HEK293 (cell line): ENCODE results near the gene ENHO.

ENCODE experiments used
- CTCF ChIA-PET: fragments of 350-600 bp; formaldehyde crosslinking; extraction: SDS; loops from one replicate; lab custom pipeline; 2021; ENCODE audit warnings: antibody characterized with exemption; lab: Yijun Ruan, JAX
- POLR2A ChIA-PET: fragments of 300-600 bp; formaldehyde crosslinking; extraction: SDS; loops from one replicate; lab custom pipeline; 2020; ENCODE audit warnings: antibody characterized with exemption, inconsistent platforms; lab: Yijun Ruan, JAX
- H3K27ac ChIP-seq: fragments of 200-500 bp; sonication (Bioruptor generic); 2 replicates; pipeline ENCODE4 v1.5.1; 2014; ENCODE audit warnings: low read depth, low read length, control low read depth, inconsistent platforms; ENCODE audit errors: extremely low read depth
- H3K36me3 ChIP-seq, 2 experiments: fragments of 200-500 bp in 1 of 2; sonication (Bioruptor generic) in 1 of 2; 1 replicate in 1 of 2; 2 replicates in 1 of 2; pipeline ENCODE4 v1.5.1; 2014 to 2017; ENCODE audit warnings: inconsistent platforms in 2 of 2, low read length in 2 of 2; ENCODE audit not compliant: control insufficient read depth in 2 of 2, insufficient read depth in 1 of 2
- H3K4me1 ChIP-seq: fragments of 200-500 bp; sonication (Bioruptor generic); 2 replicates; pipeline ENCODE4 v1.5.1; 2014; ENCODE audit warnings: mild to moderate bottlenecking, low read length, inconsistent platforms; ENCODE audit not compliant: control insufficient read depth, insufficient read depth
- H3K4me3 ChIP-seq: 2 replicates; pipeline ENCODE4 v1.5.1; 2011; ENCODE audit warnings: low read depth, mild to moderate bottlenecking, control low read depth, low read length, moderate library complexity
- H3K9me3 ChIP-seq: fragments of 200-500 bp; sonication (Bioruptor generic); 2 replicates; pipeline ENCODE4 v1.5.1; 2014; ENCODE audit warnings: low read depth, low read length, inconsistent platforms; ENCODE audit not compliant: control insufficient read depth, insufficient read depth
- BCL11A ChIP-seq: fragments of 450-650 bp; formaldehyde crosslinking; IDR thresholded peaks from 2 replicates; pipeline ENCODE4 v1.5.1; 2016; ENCODE audit warnings: low read depth, missing biosample characterization, missing genetic modification characterization
- HOXA7 ChIP-seq: sonication (generic); formaldehyde crosslinking; IDR thresholded peaks from 2 replicates; pipeline ENCODE4 v1.8.1; 2022; ENCODE audit warnings: missing genetic modification reagents, borderline replicate concordance
- KLF1 ChIP-seq: fragments of 450-650 bp; formaldehyde crosslinking; IDR thresholded peaks from 2 replicates; pipeline ENCODE4 v1.5.1; 2016; ENCODE audit warnings: missing biosample characterization, missing genetic modification characterization
- KLF10 ChIP-seq: fragments of 450-650 bp; IDR thresholded peaks from 2 replicates; pipeline ENCODE4 v1.5.1; 2018; ENCODE audit warnings: missing biosample characterization, mild to moderate bottlenecking, missing genetic modification characterization
- PRDM1 ChIP-seq: fragments of 450-650 bp; formaldehyde crosslinking; IDR thresholded peaks from 2 replicates; pipeline ENCODE4; 2016; ENCODE audit warnings: missing biosample characterization, missing genetic modification characterization
- PRDM4 ChIP-seq: fragments of 450-650 bp; formaldehyde crosslinking; IDR thresholded peaks from 2 replicates; pipeline ENCODE4 v1.5.1; 2017; ENCODE audit warnings: missing biosample characterization, missing genetic modification characterization
- TSHZ1 ChIP-seq: fragments of 450-650 bp; formaldehyde crosslinking; IDR thresholded peaks from 2 replicates; pipeline ENCODE4 v1.5.1; 2016; ENCODE audit warnings: missing biosample characterization, missing genetic modification characterization, borderline replicate concordance
- YY2 ChIP-seq: fragments of 450-650 bp; formaldehyde crosslinking; IDR thresholded peaks from 2 replicates; pipeline ENCODE4 v1.5.1; 2016; ENCODE audit warnings: missing biosample characterization, missing genetic modification characterization
- ZBTB21 ChIP-seq: fragments of 450-650 bp; formaldehyde crosslinking; IDR thresholded peaks from 2 replicates; pipeline ENCODE4 v1.5.1; 2017; ENCODE audit warnings: missing biosample characterization, missing genetic modification characterization
- ZFP37 ChIP-seq: fragments of 450-650 bp; formaldehyde crosslinking; IDR thresholded peaks from 2 replicates; pipeline ENCODE4 v1.5.1; 2016; ENCODE audit warnings: missing biosample characterization, missing genetic modification characterization
- ZNF114 ChIP-seq: fragments of 450-650 bp; formaldehyde crosslinking; IDR thresholded peaks from 2 replicates; pipeline ENCODE4 v1.5.0; 2017; ENCODE audit warnings: missing biosample characterization, missing genetic modification characterization
- ZNF132 ChIP-seq: fragments of 450-650 bp; formaldehyde crosslinking; IDR thresholded peaks from 2 replicates; pipeline ENCODE4 v1.5.1; 2017; ENCODE audit warnings: missing biosample characterization, missing genetic modification characterization, borderline replicate concordance
- ZNF138 ChIP-seq: fragments of 450-650 bp; formaldehyde crosslinking; IDR thresholded peaks from 2 replicates; pipeline ENCODE4 v1.5.1; 2016; ENCODE audit warnings: missing biosample characterization, missing genetic modification characterization, borderline replicate concordance
- ZNF174 ChIP-seq: fragments of 450-650 bp; formaldehyde crosslinking; IDR thresholded peaks from 2 replicates; pipeline ENCODE4 v1.5.0; 2017; ENCODE audit warnings: missing biosample characterization, mild to moderate bottlenecking, missing genetic modification characterization
- ZNF302 ChIP-seq: fragments of 450-650 bp; formaldehyde crosslinking; IDR thresholded peaks from 2 replicates; pipeline ENCODE4 v1.5.1; 2016; ENCODE audit warnings: missing biosample characterization, missing genetic modification characterization, low read depth
- ZNF335 ChIP-seq: fragments of 450-650 bp; formaldehyde crosslinking; conservative IDR thresholded peaks from 2 replicates; pipeline ENCODE4 v1.5.1; 2016; ENCODE audit warnings: missing biosample characterization, missing genetic modification characterization
- ZNF341 ChIP-seq: fragments of 450-650 bp; formaldehyde crosslinking; IDR thresholded peaks from 2 replicates; pipeline ENCODE4; 2016; ENCODE audit warnings: low read depth, missing biosample characterization, missing genetic modification characterization
- ZNF350 ChIP-seq: fragments of 450-650 bp; formaldehyde crosslinking; IDR thresholded peaks from 2 replicates; pipeline ENCODE4 v1.5.0; 2017; ENCODE audit warnings: missing biosample characterization, mild to moderate bottlenecking, missing genetic modification characterization
- ZNF354C ChIP-seq: fragments of 450-650 bp; formaldehyde crosslinking; IDR thresholded peaks from 2 replicates; pipeline ENCODE4 v1.5.1; 2016; ENCODE audit warnings: missing biosample characterization, missing genetic modification characterization, low read depth, borderline replicate concordance
- ZNF488 ChIP-seq: fragments of 450-650 bp; formaldehyde crosslinking; IDR thresholded peaks from 2 replicates; pipeline ENCODE4 v1.5.1; 2016; ENCODE audit warnings: missing biosample characterization, missing genetic modification characterization
- ZNF513 ChIP-seq: fragments of 450-650 bp; IDR thresholded peaks from 2 replicates; pipeline ENCODE4 v1.5.1; 2018; ENCODE audit warnings: missing biosample characterization, missing genetic modification characterization
- ZNF585B ChIP-seq: fragments of 450-650 bp; formaldehyde crosslinking; IDR thresholded peaks from 2 replicates; pipeline ENCODE4 v1.5.1; 2016; ENCODE audit warnings: missing biosample characterization, missing genetic modification characterization
- ZNF610 ChIP-seq: fragments of 450-650 bp; formaldehyde crosslinking; IDR thresholded peaks from 2 replicates; pipeline ENCODE4 v1.5.1; 2016; ENCODE audit warnings: missing biosample characterization, missing genetic modification characterization, borderline replicate concordance
- ZNF664 ChIP-seq: fragments of 450-650 bp; formaldehyde crosslinking; IDR thresholded peaks from 2 replicates; pipeline ENCODE4 v1.5.1; 2016; ENCODE audit warnings: missing biosample characterization, missing genetic modification characterization
- TF ChIP-seq, protein P1 (sequence below): fragments of 450-650 bp; formaldehyde crosslinking; IDR thresholded peaks from 2 replicates; pipeline ENCODE4 v1.5.1; 2017; ENCODE audit warnings: missing biosample characterization, missing genetic modification characterization

The ENHO gene

DNA sequence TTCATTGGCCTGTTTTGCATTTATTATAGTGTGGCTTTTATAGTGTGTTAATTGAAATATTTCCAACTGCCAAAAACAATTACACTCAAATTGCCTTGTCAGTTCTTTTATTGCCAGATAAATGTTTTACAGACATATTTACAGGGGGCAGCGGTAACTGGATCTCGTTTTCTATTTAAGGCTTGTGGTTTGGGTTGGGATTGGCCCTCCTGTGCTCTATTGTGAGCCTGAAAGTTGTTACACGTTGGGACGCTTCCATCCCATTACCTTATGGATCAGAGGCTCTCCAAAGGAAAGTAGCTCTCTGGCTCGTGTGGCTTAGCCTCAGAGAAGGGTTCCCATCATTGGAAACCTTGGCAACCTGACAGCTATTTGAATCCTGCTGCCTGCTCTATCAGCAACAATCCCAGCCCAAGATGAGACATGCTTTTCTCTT lies 43.3 kb downstream of the ENHO start (continued):
- no peak for TF ChIP-seq ZNF513 (tag by site-specific recombination)
- peak; percentile 65; the same call in 1 of the 2 replicates for TF ChIP-seq TSHZ1
- TF ChIP-seq KLF1 (tag by site-specific recombination), result no peak
- peak; percentile 90 for TF ChIP-seq PRDM4
- no peak for TF ChIP-seq ZFP37 (tag by site-specific recombination)
- no peak for TF ChIP-seq ZNF114 (tag by site-specific recombination)
- no peak for TF ChIP-seq ZNF335 (tag by site-specific recombination)
- no peak for TF ChIP-seq ZNF354C (tag by site-specific recombination)
- no peak for TF ChIP-seq ZNF350
- no peak for TF ChIP-seq HOXA7 (CRISPR knock-in tag)

DNA sequence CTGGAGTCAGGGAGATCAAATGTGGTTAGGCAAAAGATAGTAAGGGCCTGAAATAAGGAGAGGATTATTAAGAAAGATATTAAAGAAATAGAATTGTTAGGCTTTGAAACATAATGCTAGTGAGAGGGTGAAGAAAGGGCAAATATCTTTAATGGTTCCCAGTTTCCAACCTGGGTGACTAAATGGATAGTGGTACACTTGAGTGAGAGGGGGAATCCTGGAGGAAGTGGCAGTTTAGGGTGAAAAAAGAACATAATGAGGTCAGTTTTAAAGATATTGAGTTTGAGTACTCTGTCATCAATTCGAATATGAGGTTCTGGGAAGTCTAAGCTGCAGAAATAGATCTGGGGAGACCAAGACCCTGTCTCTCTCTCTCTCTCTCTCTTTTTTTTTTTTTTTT lies 45.2 kb downstream of the ENHO start:
- CTCF ChIA-PET, result interaction anchor here (1.0 to 1.6 kb wide), 2 partner anchors 23 to 114 kb away, joined by 4 to 5 read pairs; no protein-coding TSS in a partner anchor
- no peaks in the 10 kb centered on the region for H3K4me1 ChIP-seq
- no peak overlapping the region for H3K4me3 ChIP-seq
- no peaks in the 10 kb centered on the region for H3K36me3 ChIP-seq
- no peaks in the 10 kb centered on the region for H3K9me3 ChIP-seq
- POLR2A ChIA-PET, result no interaction called here
- H3K27ac ChIP-seq, result no peak overlapping the region
- TF ChIP-seq ZNF341 (tag by site-specific recombination), result no peak
- TF ChIP-seq, protein P1, sequence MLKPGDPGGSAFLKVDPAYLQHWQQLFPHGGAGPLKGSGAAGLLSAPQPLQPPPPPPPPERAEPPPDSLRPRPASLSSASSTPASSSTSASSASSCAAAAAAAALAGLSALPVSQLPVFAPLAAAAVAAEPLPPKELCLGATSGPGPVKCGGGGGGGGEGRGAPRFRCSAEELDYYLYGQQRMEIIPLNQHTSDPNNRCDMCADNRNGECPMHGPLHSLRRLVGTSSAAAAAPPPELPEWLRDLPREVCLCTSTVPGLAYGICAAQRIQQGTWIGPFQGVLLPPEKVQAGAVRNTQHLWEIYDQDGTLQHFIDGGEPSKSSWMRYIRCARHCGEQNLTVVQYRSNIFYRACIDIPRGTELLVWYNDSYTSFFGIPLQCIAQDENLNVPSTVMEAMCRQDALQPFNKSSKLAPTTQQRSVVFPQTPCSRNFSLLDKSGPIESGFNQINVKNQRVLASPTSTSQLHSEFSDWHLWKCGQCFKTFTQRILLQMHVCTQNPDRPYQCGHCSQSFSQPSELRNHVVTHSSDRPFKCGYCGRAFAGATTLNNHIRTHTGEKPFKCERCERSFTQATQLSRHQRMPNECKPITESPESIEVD, result no peak
- no peak for TF ChIP-seq BCL11A (tag by site-specific recombination)
- TF ChIP-seq KLF10 (tag by site-specific recombination), result no peak
- no peak for TF ChIP-seq ZNF354C (tag by site-specific recombination)
- no peak for TF ChIP-seq ZNF138 (tag by site-specific recombination)
- TF ChIP-seq ZNF585B (tag by site-specific recombination), result no peak
- no peak for TF ChIP-seq ZNF610 (tag by site-specific recombination)
- no peak for TF ChIP-seq ZNF664
- no peak for TF ChIP-seq PRDM1 (tag by site-specific recombination)
- TF ChIP-seq ZNF132 (tag by site-specific recombination), result no peak
- no peak for TF ChIP-seq ZNF302
- TF ChIP-seq ZBTB21 (tag by site-specific recombination), result no peak
- TF ChIP-seq ZNF174 (tag by site-specific recombination), result no peak
- no peak for TF ChIP-seq ZNF488 (tag by site-specific recombination)
- TF ChIP-seq YY2 (tag by site-specific recombination), result no peak
